Urinary bladder (tissue), 4 donors: ENCODE measurements around the gene MYT1. TPM values are rescaled to one million over a fixed set of nuclear protein-coding genes. Genes with fewer than 3 reads are reported as not detected.
"Not testable (repeated sequence)": the region's sequence is repeated elsewhere in the genome, so short reads cannot be mapped to it uniquely, and the experiment has no call there.

ENCODE experiments used
- DNase-seq: peaks from one replicate; pipeline ENCODE4 v3.0.0-alpha.2; 2015; ENCODE audit errors: extremely low spot score
- H3K27ac ChIP-seq: one replicate; pipeline ENCODE4 v1.5.1; 2013; ENCODE audit warnings: low read depth, mild to moderate bottlenecking, moderate library complexity
- H3K36me3 ChIP-seq: one replicate; pipeline ENCODE4 v1.6.1; 2013; ENCODE audit warnings: mild to moderate bottlenecking, moderate library complexity; ENCODE audit not compliant: insufficient read depth
- H3K4me1 ChIP-seq: one replicate; pipeline ENCODE4 v1.6.1; 2013; ENCODE audit warnings: mild to moderate bottlenecking, moderate library complexity; ENCODE audit not compliant: insufficient read depth
- H3K4me3 ChIP-seq: one replicate; pipeline ENCODE4 v1.5.1; 2013; ENCODE audit warnings: low read depth, low read length
- WGBS: extraction: QIAGEN DNeasy Blood & Tissue Kit; methylation state at CpG from one replicate; pipeline ENCODE4 v1.1.7; 2013; 5-methylcytosine and 5-hydroxymethylcytosine counted together
- polyA plus RNA-seq: library from polyadenylated mRNA; stranded (reverse); fragments of 200-250 nt; gene quantifications from one replicate; pipeline ENCODE4 v1.2.3, GENCODE V29; 2013
- total RNA-seq: library from RNA; depleted of rRNA; stranded (reverse); fragments of >200 nt; gene quantifications from one replicate; pipeline ENCODE4 v1.2.3, GENCODE V29; 2014
- donor health status: healthy with polysubstance abuse.
- donor health status: healthy.

Gene MYT1
- total and polyA plus RNA-seq, 2 donors = 0.13 to 0.48 TPM

- Histone ChIP-seq H3K4me1 (no peaks in the 10 kb centered on the region), H3K36me3 (no peaks in the 10 kb centered on the region), H3K4me3 (no peak overlapping the region), H3K27ac (no peak overlapping the region)
- WGBS = 79% methylated on average over 22 of the region's 22 CpGs
- no peak for DNase-seq
Observed at GRCh38 chr20:64230461-64231145, 66.4 kb downstream of the MYT1 start.

- DNase-seq = no peak
- WGBS = 91% methylated on average over 27 of the region's 27 CpGs
- Histone ChIP-seq H3K4me3 (no peak overlapping the region), H3K27ac (no peak overlapping the region), H3K36me3 (no peaks in the 10 kb centered on the region), H3K4me1 (no peaks in the 10 kb centered on the region)
Observed at GRCh38 chr20:64231621-64232550, 67.6 kb downstream of the MYT1 start.

GRCh38 chr20:64232794-64233193 lies 68.5 kb downstream of the MYT1 start:
- Histone ChIP-seq H3K27ac (no peak overlapping the region), H3K4me1 (no peaks in the 10 kb centered on the region), H3K4me3 (no peak overlapping the region), H3K36me3 (no peaks in the 10 kb centered on the region)
- WGBS = 74% methylated on average over 3 of the region's 3 CpGs
- DNase-seq = no peak

GRCh38 chr20:64233725-64234124 lies 69.5 kb downstream of the MYT1 start:
- H3K36me3 ChIP-seq = no peaks in the 10 kb centered on the region

GRCh38 chr20:64234291-64234791 lies 70.1 kb downstream of the MYT1 start:
- DNase-seq = no peak
- Histone ChIP-seq H3K4me3 (no peak overlapping the region), H3K27ac (no peak overlapping the region), H3K36me3 (no peaks in the 10 kb centered on the region), H3K4me1 (no peaks in the 10 kb centered on the region)
- WGBS = 95% methylated on average over 11 of the region's 11 CpGs

More at GRCh38 chr20:64233725-64234124, 69.5 kb downstream of the MYT1 start:
- WGBS = 57% methylated on average over 5 of the region's 5 CpGs
- DNase-seq = no peak
- H3K4me1 ChIP-seq = no peaks in the 10 kb centered on the region
- H3K27ac ChIP-seq = no peak overlapping the region
- no peak overlapping the region for H3K4me3 ChIP-seq

- not testable (repeated sequence) for H3K4me1 ChIP-seq, H3K27ac ChIP-seq, H3K36me3 ChIP-seq, DNase-seq, H3K4me3 ChIP-seq
- WGBS = 96% methylated on average over 17 of the region's 17 CpGs
Observed at GRCh38 chr20:64234921-64235565, 70.8 kb downstream of the MYT1 start.

- no peak overlapping the region for H3K4me3 ChIP-seq
- no peak overlapping the region for H3K27ac ChIP-seq
- WGBS = 91% methylated on average over 27 of the region's 27 CpGs
- H3K36me3 ChIP-seq = no peaks in the 10 kb centered on the region
- DNase-seq = no peak
- H3K4me1 ChIP-seq = no peaks in the 10 kb centered on the region
Observed at GRCh38 chr20:64236137-64237088, 72.2 kb downstream of the MYT1 start.

- Histone ChIP-seq H3K36me3 (no peaks in the 10 kb centered on the region), H3K4me3 (no peak overlapping the region), H3K27ac (no peak overlapping the region), H3K4me1 (no peaks in the 10 kb centered on the region)
- 87% methylated on average over 17 of the region's 17 CpGs for WGBS
- DNase-seq = no peak
Observed at GRCh38 chr20:64237316-64237715, 73.1 kb downstream of the MYT1 start.

- no peak overlapping the region for H3K4me3 ChIP-seq
- H3K4me1 ChIP-seq = no peaks in the 10 kb centered on the region
- H3K36me3 ChIP-seq = no peaks in the 10 kb centered on the region
- no peak for DNase-seq
- no peak overlapping the region for H3K27ac ChIP-seq
- WGBS = 69% methylated on average over 11 of the region's 11 CpGs
Observed at GRCh38 chr20:64238115-64238825, 74.0 kb downstream of the MYT1 start.

- H3K36me3 ChIP-seq = no peaks in the 10 kb centered on the region
- H3K4me1 ChIP-seq = no peaks in the 10 kb centered on the region
- no peak overlapping the region for H3K4me3 ChIP-seq
- no peak overlapping the region for H3K27ac ChIP-seq
- WGBS = 71% methylated on average over 7 of the region's 7 CpGs
- no peak for DNase-seq
Observed at GRCh38 chr20:64238851-64239387, 74.7 kb downstream of the MYT1 start.

GRCh38 chr20:64239449-64240242 lies 75.4 kb downstream of the MYT1 start:
- no peak for DNase-seq
- 88% methylated on average over 19 of the region's 19 CpGs for WGBS
- no peak overlapping the region for H3K27ac ChIP-seq
- H3K4me1 ChIP-seq = no peaks in the 10 kb centered on the region
- H3K4me3 ChIP-seq = no peak overlapping the region
- no peaks in the 10 kb centered on the region for H3K36me3 ChIP-seq
